Measurements from ENCODE around the gene DCK. TPM values are rescaled to one million over a fixed set of nuclear protein-coding genes. Genes with fewer than 3 reads are reported as not detected.
A peak's percentile ranks its signal among the peaks of the same experiment; 100 is the strongest.

Gene DCK
- total and polyA plus RNA-seq, 2 of the 4 experiments (the other 2 are of a cell fraction), result 7.0 to 8.9 TPM

DNA sequence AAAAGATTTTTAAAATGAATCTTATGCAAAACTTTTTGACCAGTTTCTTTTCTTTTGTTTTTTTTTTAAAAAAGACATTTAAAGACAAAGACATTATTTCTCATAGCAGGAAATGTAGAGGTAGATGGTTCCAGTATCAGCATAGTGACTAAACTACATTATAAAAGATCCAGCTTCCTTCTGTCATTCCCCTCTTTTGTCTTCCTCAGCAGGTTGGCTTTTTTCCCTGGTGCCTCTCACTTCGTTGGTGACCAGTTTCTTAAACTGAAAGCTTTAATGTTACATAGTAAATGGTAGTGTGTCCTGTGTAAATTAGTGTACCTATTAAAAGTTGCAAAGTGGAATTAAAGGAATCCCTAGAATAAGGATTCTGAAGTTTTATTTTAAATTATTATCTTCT is 36.1 kb downstream of the DCK start:
- H3K23ac ChIP-seq (ENCODE audit: low read depth, low read length), result peak overlapping the region; percentile 42; the same call in 1 of the 2 replicates
- no peak overlapping the region for H2BK15ac ChIP-seq (ENCODE audit: low read depth, low read length)
- no peaks in the 10 kb centered on the region for H3K9me1 ChIP-seq (ENCODE audit: insufficient read depth, low read length)
- peaks cover 3% of the 10 kb centered on the region for H3K4me1 ChIP-seq (ENCODE audit: control insufficient read depth, insufficient read depth, low read length)
- peaks cover 8% of the 10 kb centered on the region for H3K36me3 ChIP-seq (ENCODE audit: control insufficient read depth, insufficient read depth, low read length)
- no peaks in the 10 kb centered on the region for H3K9me3 ChIP-seq (ENCODE audit: control insufficient read depth, insufficient read depth, low read length)
- no peaks in the 10 kb centered on the region for H4K20me1 ChIP-seq (ENCODE audit: insufficient read depth, low read length)
- peaks cover 9 to 14% of the 10 kb centered on the region in 2 experiments for H3K79me1 ChIP-seq (ENCODE audit: low read depth in 1 of 2, low read length in 2 of 2)
- no CpG with 5 or more reads among the region's 1 CpG for WGBS, 2 experiments (ENCODE audit: extremely low coverage in 2 of 2, insufficient read length in 1 of 2)
- dilution Hi-C loops (cut with HindIII; ENCODE audit: low sequenced_read_pairs, unreplicated experiment) (no loop called here), in situ Hi-C loops (cut with MboI; ENCODE audit: low sequenced_read_pairs) (loop anchor here (25.0 kb wide), 1 partner anchor 533 kb away; no protein-coding TSS in a partner anchor), intact Hi-C loops (cut with micrococcal nuclease) (no loop called here)
- H4K5ac ChIP-seq (ENCODE audit: low read depth, low read length), result no peak overlapping the region; the same call in 1 of the 2 replicates
- H3K27me3 ChIP-seq (ENCODE audit: control insufficient read depth, insufficient read depth, low read length), result no peaks in the 10 kb centered on the region
- no peak overlapping the region for H3K27ac ChIP-seq (ENCODE audit: insufficient read depth, low read length)
- H2BK20ac ChIP-seq (ENCODE audit: low read depth, low read length), result peak overlapping the region; percentile 19; the same call in 1 of the 2 replicates
- TF ChIP-seq, protein P1, sequence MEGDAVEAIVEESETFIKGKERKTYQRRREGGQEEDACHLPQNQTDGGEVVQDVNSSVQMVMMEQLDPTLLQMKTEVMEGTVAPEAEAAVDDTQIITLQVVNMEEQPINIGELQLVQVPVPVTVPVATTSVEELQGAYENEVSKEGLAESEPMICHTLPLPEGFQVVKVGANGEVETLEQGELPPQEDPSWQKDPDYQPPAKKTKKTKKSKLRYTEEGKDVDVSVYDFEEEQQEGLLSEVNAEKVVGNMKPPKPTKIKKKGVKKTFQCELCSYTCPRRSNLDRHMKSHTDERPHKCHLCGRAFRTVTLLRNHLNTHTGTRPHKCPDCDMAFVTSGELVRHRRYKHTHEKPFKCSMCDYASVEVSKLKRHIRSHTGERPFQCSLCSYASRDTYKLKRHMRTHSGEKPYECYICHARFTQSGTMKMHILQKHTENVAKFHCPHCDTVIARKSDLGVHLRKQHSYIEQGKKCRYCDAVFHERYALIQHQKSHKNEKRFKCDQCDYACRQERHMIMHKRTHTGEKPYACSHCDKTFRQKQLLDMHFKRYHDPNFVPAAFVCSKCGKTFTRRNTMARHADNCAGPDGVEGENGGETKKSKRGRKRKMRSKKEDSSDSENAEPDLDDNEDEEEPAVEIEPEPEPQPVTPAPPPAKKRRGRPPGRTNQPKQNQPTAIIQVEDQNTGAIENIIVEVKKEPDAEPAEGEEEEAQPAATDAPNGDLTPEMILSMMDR (conservative IDR thresholded peaks at IDR 0.05; ENCODE audit: low read depth, low read length), result no peak
- no peak for TF ChIP-seq CEBPB (IDR thresholded peaks at IDR 0.05; ENCODE audit: low read depth, low read length)
- DNase-seq, result no peak
- peak overlapping the region; percentile 71; the same call in 1 of the 2 replicates for H3K4ac ChIP-seq (ENCODE audit: low read depth, low read length)
- H3K18ac ChIP-seq (ENCODE audit: low read depth, low read length), result no peak overlapping the region; the same call in 1 of the 2 replicates
- H3K56ac ChIP-seq (ENCODE audit: extremely low read depth, insufficient read depth, low read length), result peak overlapping the region; percentile 17; the same call in 1 of the 2 replicates
- H3K9ac ChIP-seq (ENCODE audit: low read depth, low read length), result no peak overlapping the region
- H2BK120ac ChIP-seq (ENCODE audit: low read depth, low read length), result peak overlapping the region; percentile 78
- ChIA-PET CTCF (interaction anchor here (0.7 kb wide), 1 partner anchor 73 kb away, joined by 5 read pairs; no protein-coding TSS in a partner anchor), POLR2A (ENCODE audit: unreplicated experiment) (no interaction called here)
- no peak overlapping the region for H4K91ac ChIP-seq (ENCODE audit: insufficient read depth, low read depth, low read length)
- H3K4me3 ChIP-seq (ENCODE audit: insufficient read depth, low read depth, low read length), result no peak overlapping the region
- no peak overlapping the region for H2AFZ ChIP-seq (replicated peaks; ENCODE audit: low read length, poor library complexity)
- H2BK5ac ChIP-seq (ENCODE audit: low read depth, low read length, poor library complexity, severe bottlenecking), result peak overlapping the region; percentile 46
- H3K14ac ChIP-seq (replicated peaks; ENCODE audit: low read depth, low read length), result peak overlapping the region; percentile 63; the same call in 1 of the 2 replicates
- H2AK9ac ChIP-seq (replicated peaks; ENCODE audit: low read depth, low read length, poor library complexity), result no peak overlapping the region
- H2AK5ac ChIP-seq (ENCODE audit: low read depth, low read length), result no peak overlapping the region
- ATAC-seq (ENCODE audit: low read depth), result no peak
- peak overlapping the region in 1 of 2 experiments; percentile 77; a peak in 2 of 4 replicates for H4K8ac ChIP-seq (ENCODE audit: low read depth in 2 of 2, low read length in 2 of 2)
- no TSS peak for BruUV-seq (replicated peaks)
- H3K4me2 ChIP-seq (ENCODE audit: low read depth, low read length), result peak overlapping the region; percentile 43; the same call in 1 of the 2 replicates
